GM21723 (cell line): ENCODE results near the gene PSMD8.
A peak's percentile ranks its signal among the peaks of the same experiment; 100 is the strongest.

Experiments used
- ATAC-seq: cut with Tn5 transposase; IDR thresholded peaks from one replicate; pipeline ENCODE4 v1.9.1; 2021; ENCODE audit warnings: mild to moderate bottlenecking, moderate library complexity; ENCODE audit not compliant: unreplicated experiment

Gene PSMD8

GRCh38 chr19:38386971-38387549 is 12.7 kb downstream of the PSMD8 start:
- ATAC-seq: peak; percentile 7

GRCh38 chr19:38387550-38388348 is 13.4 kb downstream of the PSMD8 start, which contains the start of gene GGN:
Gene GGN, minus strand, starts transcription at chr19:38388034. Its CDS starts 773 bp downstream, at chr19:38387261.
- peak; percentile 50 for ATAC-seq

GRCh38 chr19:38388349-38389100 is 14.2 kb downstream of the PSMD8 start, which contains the start of gene SPRED3:
Gene SPRED3, plus strand, starts transcription at chr19:38388697. Its CDS starts 1,606 bp downstream, at chr19:38390303.
- ATAC-seq: no peak

- no peak for ATAC-seq
These were observed 14.9 kb downstream of the PSMD8 start for GRCh38 chr19:38389101-38389925.

- ATAC-seq: no peak
These were observed 15.9 kb downstream of the PSMD8 start for GRCh38 chr19:38389957-38390924.

GRCh38 chr19:38391911-38392464 is 17.6 kb downstream of the PSMD8 start:
- ATAC-seq: no peak

GRCh38 chr19:38392707-38393308 is 18.4 kb downstream of the PSMD8 start:
- no peak for ATAC-seq

GRCh38 chr19:38394488-38394887 is 20.1 kb downstream of the PSMD8 start:
- ATAC-seq: no peak

- ATAC-seq: no peak
These were observed 21.2 kb downstream of the PSMD8 start for GRCh38 chr19:38395381-38396114.

GRCh38 chr19:38399081-38399480 is 24.7 kb downstream of the PSMD8 start:
- ATAC-seq: no peak

- ATAC-seq: no peak
These were observed 25.2 kb downstream of the PSMD8 start for GRCh38 chr19:38399537-38399936.

GRCh38 chr19:38400361-38400760 is 26.0 kb downstream of the PSMD8 start:
- ATAC-seq: no peak

- ATAC-seq: no peak
These were observed 26.8 kb downstream of the PSMD8 start for GRCh38 chr19:38401148-38401547.

- ATAC-seq: no peak
These were observed 28.2 kb downstream of the PSMD8 start for GRCh38 chr19:38402623-38402966.

GRCh38 chr19:38402967-38403674 is 28.8 kb downstream of the PSMD8 start, which contains the start of gene FAM98C:
Gene FAM98C, plus strand, starts transcription at chr19:38403093. Its CDS starts 61 bp downstream, at chr19:38403154.
- ATAC-seq: peak; percentile 85

GRCh38 chr19:38404858-38405257 is 30.5 kb downstream of the PSMD8 start:
- no peak for ATAC-seq

GRCh38 chr19:38405276-38405675 is 30.9 kb downstream of the PSMD8 start:
- ATAC-seq: no peak
